Embryonic facial prominence (tissue), 1 donor: Measurements from ENCODE around the gene PPP6R3.

Source experiments
- DNase-seq: peaks from one replicate; pipeline ENCODE4 v3.0.0-alpha.2; 2016; ENCODE audit errors: extremely low spot score

The PPP6R3 gene

GRCh38 chr11:68651208-68651984, 190.8 kb downstream of the PPP6R3 start:
- no peak for DNase-seq

GRCh38 chr11:68651985-68652682, 191.6 kb downstream of the PPP6R3 start:
- DNase-seq: no peak

GRCh38 chr11:68652683-68653156, 192.2 kb downstream of the PPP6R3 start:
- no peak for DNase-seq

GRCh38 chr11:68653486-68654430, 193.2 kb downstream of the PPP6R3 start:
- no peak for DNase-seq

GRCh38 chr11:68654978-68655377, 194.4 kb downstream of the PPP6R3 start:
- no peak for DNase-seq

GRCh38 chr11:68655406-68655805, 194.9 kb downstream of the PPP6R3 start:
- no peak for DNase-seq

GRCh38 chr11:68655806-68656205, 195.3 kb downstream of the PPP6R3 start:
- DNase-seq: no peak

GRCh38 chr11:68657021-68657780, 196.6 kb downstream of the PPP6R3 start:
- DNase-seq: no peak

GRCh38 chr11:68658097-68658496, 197.5 kb downstream of the PPP6R3 start:
- no peak for DNase-seq

GRCh38 chr11:68658661-68659060, 198.1 kb downstream of the PPP6R3 start:
- no peak for DNase-seq

- peak; percentile 75 for DNase-seq
Measured at GRCh38 chr11:68659158-68659921, 198.8 kb downstream of the PPP6R3 start.

- no peak for DNase-seq
Measured at GRCh38 chr11:68660066-68660810, 199.7 kb downstream of the PPP6R3 start.

GRCh38 chr11:68661014-68661413, 200.5 kb downstream of the PPP6R3 start:
- DNase-seq: no peak

- DNase-seq: no peak
Measured at GRCh38 chr11:68661697-68662603, 201.4 kb downstream of the PPP6R3 start.

- DNase-seq: no peak
Measured at GRCh38 chr11:68663482-68664010, 203.0 kb downstream of the PPP6R3 start.

- no peak for DNase-seq
Measured at GRCh38 chr11:68664141-68664540, 203.6 kb downstream of the PPP6R3 start.

GRCh38 chr11:68664906-68665305, 204.4 kb downstream of the PPP6R3 start:
- no peak for DNase-seq
